ENCODE measurements around the gene PCNT.

- TF ChIP-seq CTCF (IDR thresholded peaks at IDR 0.05): no peak
- TF ChIP-seq ZFX (IDR thresholded peaks at IDR 0.05; ENCODE audit: borderline replicate concordance): no peak
These were observed 69.5 kb downstream of the PCNT start for GRCh38 chr21:46393451-46393940.

All from 22Rv1 (cell line).